Brain pericyte (primary cell): ENCODE results near the gene CUX1.
"Not testable (repeated sequence)": the region's sequence is repeated elsewhere in the genome, so short reads cannot be mapped to it uniquely, and the experiment has no call there.

Source experiments
- DNase-seq: peaks from one replicate; pipeline ENCODE4 v3.0.0-alpha.2; 2012; ENCODE audit warnings: low read depth, low spot score

The CUX1 gene

GRCh38 chr7:101976411-101976810 lies 159.0 kb downstream of the CUX1 start:
- no peak for DNase-seq

DNA sequence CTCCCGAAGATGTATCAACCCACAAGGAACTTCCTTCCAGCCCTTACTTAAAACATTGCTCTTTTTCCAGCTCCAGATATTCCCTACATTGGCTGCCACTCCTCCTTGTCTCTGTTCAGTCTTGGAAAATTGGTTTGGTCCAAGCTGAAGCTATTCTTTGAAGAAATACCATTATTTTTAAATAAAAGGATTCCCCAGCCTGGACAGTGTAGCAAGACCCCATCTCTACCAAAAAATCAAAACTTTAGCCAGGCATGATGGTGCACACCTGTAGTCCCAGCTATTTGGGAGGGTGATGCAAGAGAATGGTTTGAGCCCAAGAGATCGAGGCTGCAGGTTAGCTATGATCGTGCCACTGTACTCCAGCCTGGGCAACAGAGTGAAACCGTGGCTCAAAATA lies 159.8 kb downstream of the CUX1 start:
- no peak for DNase-seq

DNA sequence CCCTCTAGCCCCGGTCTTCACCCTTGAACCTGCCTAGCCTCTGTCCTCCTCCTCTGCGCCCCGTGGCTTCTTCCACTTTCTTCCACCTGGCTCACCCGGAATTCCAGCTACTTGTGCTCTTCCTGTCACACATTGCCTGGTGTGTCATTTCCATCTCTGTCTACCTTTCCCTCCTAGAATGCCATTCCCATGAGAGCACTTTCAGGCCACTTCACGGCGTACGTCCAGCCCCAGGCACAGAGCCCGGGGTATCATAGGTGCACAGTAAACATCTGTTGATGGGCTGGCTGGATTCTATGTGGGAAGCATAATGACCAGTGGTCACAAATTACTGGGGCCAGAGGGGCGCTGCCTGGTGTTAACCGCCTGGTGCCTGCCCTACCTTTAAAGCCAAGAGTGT lies 161.3 kb downstream of the CUX1 start:
- no peak for DNase-seq

DNA sequence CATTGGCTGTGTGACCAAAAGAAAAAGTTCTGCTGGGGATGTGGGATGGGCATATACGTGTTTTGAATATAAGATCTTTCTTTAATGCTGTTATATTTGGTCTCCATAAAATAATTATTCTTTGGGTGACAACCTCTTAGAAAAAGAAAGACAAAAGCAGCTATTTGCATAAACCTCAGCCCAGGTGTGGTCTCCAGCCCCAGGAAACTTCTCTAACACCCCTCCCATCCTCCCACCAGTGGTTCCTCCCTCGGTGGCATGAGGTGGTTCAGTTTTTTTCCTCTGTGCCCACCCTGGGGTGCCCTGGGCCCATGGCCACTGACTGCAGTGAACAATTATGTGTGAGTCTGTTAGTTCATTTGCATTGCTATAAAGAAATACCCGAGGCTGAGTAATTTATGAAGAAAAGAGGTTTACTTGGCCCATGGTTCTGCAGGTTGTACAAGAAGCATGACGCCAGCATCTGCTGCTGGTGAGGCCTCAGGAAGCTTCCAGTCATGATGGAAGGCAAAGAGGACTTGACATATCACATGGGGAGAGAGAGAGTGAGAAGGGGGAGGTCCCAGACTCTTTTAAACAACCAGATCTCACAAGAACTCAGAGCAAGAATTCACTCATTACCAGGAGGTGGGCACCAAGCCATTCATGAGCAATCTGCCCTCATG lies 165.9 kb downstream of the CUX1 start:
- no peak for DNase-seq

DNA sequence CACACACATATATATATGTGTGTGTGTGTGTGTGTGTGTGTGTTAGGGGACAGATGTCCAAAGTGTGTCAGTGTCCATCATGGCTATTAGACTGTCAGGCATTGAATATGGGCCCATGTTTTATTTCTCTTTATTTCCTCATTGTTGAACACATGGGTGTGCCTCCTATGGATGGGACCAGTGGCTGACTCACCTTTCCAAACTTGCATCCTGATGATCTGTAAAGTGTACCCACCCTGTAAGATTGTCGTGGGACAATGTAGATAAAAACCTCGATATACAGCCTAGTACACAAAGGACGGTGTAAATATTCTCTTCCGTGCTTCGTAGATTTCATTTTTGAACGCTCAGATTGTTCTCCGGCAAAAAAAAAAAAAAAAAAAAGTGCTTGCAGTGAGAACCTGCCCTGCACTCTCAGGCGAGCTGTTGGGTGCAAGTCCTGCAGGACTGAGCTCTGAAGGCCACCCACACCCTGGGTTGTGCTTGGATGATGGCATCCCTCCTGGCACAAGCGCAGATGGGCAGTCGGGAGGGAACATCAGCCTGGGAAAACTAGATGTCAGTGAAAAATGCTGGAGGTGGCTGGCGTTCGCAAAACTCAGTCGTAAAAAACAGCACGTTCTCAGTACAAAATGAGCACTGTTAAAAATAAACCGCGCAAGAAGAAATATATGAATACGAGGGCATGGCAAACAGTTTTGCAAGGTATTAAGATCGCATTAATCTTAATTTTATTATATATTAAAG lies 166.9 kb downstream of the CUX1 start:
- DNase-seq, result no peak

DNA sequence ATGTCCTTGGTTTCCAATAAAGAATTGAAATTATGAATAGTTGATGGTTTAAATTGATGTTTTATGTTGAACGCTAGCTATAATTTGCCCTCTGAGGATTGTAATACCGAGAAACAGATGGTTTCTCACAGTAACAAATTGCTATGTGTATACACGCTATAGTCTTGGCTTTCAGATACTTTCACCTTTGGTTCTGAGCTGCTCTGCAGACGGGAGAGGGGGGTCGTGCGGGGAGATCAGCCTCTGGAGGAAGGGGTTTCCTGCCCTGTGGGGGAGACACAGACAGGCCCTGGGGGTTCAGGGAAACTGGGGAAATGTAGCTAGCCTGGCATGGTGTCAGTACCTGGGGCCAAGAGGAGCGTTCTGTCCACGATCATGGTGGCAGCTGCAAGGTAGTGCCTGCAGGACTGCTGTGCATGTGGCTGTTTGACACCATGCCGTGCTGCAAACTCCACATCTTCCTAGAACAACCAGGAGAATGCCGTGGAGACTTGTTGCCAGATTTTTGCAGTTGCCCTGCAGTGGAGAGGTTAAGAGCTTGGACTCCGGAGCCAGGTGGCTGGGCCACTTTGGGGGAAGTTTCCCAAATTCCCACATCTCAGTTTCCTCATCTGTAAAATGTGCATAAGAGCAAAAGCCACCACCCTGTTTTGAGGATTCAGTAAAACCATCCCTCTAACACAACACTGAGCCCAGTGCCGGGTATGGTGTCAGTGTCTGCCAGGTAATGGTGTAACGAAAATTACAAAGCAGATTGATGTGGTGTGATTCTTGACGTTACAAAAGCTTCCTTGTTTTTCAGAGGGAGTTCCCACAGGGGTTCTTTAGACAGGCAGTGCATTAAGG lies 167.9 kb downstream of the CUX1 start:
- no peak for DNase-seq

- no peak for DNase-seq
These were observed 168.7 kb downstream of the CUX1 start for GRCh38 chr7:101985903-101986734.

GRCh38 chr7:101987494-101987893 lies 170.1 kb downstream of the CUX1 start:
- DNase-seq, result no peak

DNA sequence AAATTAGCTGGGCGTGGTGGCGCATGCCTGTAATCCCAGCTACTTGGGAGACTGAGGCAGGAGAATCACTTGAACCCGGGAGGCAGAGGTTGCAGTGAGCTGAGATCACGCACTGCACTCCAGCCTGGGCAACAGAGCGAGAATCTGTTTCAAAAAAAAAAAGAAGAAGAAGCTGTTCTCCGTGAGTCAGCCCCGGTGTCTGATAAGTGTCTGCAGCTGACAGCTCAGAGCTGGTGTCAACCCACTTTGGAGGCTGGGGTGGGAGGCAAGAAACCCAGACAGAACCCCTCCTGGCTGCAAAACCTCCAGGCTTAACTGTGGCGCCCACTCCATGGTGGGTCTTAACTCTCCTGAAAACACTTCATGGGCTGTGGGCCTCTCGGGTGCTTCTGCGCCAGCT lies 170.6 kb downstream of the CUX1 start:
- not testable (repeated sequence) for DNase-seq

DNA sequence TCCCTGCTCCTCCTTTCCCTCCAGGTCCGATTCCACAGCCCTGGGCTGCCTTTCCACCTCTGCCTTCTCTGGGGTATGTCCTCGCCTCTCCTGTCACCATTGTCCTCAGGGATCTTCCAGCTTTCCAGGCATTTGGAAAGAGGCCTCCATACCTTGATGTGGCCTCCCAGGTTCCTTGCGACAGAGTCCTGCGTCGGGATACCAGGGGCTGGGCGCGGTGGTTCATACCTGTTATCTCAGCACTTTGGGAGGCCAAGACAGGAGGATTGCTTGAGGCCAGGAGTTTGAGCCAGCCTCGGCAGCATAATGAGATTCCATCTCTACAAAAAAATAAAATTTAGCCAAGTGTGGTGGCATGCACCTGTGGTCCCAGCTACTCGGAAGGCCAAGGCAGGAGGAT lies 171.1 kb downstream of the CUX1 start:
- DNase-seq, result no peak

GRCh38 chr7:101989101-101989500 lies 171.7 kb downstream of the CUX1 start:
- no peak for DNase-seq

DNA sequence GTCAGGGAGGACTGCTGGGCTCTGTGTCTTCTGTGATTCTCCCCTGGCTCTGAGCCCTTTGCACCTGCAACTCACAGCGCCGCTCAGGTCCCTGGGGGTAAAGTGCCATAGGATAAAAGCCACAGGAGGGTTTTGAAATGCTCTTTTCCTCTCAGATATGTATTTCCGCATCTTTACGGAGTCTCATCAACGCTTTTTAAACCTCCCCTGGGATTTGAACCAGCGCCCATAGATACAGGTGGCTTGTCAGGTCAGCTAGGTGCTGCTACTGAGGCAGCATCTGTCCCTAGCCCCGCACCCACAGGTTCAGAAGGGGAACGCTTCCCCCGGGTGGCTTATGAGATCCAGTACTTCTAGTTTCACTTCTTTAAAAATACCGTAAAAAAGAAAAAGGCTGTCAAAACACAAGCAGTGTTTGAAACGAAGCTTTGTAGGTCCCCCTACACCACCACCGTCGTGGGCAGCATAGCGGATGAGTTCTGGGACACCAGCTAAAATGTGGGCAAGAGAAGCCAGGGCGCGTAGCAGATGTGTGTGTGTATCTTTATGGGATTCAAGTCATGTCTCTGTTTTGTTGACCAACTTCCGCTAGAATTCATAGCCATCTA lies 173.5 kb downstream of the CUX1 start:
- no peak for DNase-seq

DNA sequence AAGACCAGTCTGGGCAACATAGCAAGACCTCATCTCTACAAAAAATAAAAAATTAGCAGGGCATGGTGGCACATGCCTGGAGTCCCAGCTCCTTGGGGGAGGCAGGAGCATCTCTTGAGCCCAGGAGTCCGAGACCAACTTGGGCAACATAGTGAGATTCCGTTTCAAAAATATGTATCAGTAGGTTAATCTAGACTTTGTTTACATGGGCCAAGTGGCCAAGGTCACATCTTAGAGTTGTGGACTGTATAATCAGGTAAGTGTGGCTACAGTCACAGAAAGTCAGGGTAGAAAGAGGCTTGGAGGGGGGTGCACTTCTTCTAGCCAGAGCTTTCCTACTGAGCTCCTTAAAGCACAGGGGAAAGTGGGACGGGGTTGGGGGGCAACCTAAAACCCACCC lies 174.4 kb downstream of the CUX1 start:
- no peak for DNase-seq

- no peak for DNase-seq
These were observed 175.9 kb downstream of the CUX1 start for GRCh38 chr7:101993311-101993710.

GRCh38 chr7:101995121-101995520 lies 177.7 kb downstream of the CUX1 start:
- DNase-seq, result no peak

GRCh38 chr7:101996131-101996691 lies 178.8 kb downstream of the CUX1 start:
- DNase-seq, result no peak

DNA sequence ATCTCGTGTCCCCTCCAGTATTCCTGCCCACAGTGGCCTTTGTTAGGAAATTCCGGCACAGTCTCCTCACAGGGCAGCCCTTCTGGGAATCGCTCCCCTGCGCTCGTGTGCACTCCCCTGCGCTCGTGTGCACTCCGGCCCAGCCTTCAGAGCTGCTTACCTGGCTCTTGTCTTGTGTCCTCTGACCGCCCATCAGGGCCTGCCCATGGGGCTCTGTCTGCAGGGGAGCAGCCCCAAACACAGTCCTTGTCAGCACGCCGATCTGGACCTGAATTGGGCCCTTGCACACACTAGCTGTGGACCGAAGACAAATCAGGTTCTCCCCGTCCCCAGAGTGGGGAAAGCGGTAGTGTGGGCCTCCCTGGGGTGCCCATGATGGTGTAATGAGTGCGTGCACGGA lies 179.4 kb downstream of the CUX1 start:
- DNase-seq, result no peak

DNA sequence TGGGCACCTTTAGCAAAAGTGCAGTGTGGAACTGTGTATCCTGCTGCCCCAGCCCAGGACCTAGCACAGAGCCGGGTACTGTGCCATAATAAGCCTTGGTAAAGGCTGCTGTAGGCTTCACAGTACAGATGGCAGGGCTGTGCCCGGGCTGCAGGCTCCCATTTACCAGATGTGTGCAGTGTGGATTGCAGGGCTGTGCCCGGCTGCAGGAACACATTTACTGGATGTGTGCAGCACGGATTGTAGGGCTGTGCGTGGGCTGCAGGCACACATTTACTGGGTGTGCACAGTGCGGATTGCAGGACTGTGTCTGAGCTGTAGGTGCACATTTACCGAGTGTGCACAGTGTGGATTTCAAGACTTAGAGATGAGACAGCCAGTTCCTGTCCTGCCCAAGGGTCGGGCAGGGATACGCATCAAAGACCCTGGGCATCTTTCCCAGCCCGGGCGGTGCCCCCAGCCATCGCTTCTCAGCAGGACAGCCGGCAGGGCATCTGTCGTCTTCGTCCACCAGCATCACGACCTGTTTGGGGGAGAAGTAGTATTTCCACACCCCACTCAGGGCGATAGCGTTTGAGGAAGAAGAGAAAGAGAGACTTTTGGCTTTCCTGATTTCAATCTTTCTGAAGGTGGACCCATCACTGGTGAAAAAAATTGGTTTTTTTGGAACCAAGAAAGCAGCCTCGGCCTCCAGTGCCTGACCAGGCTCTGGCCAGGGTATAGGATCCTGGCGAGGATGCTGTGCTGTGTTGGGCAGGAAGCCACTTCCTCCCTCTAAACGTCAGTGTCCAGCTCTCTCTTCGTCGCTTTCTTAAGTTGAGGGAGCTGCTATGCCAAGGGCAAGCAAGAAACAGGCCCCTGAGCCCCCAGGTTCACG lies 180.8 kb downstream of the CUX1 start:
- DNase-seq, result no peak

GRCh38 chr7:101998906-101999240 lies 181.4 kb downstream of the CUX1 start:
- no peak for DNase-seq

DNA sequence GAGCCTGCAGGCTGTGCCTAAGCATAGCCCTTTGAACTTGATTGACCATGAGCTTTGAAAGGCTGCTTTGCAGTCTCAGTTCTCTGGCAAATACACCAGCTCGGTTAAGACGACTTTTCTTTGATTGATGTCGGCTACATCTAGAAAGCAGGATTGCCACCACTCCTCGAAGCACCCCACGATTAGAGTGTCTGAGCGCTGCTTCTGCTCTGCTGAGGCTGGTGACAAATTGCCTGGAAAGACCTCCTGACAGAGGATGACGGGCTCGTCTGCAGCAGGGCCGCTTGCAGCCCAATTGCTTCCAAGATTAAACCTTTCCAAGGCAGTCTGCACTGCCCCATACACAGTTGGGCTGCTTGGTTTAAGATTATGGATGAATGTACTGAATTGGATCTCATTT lies 182.0 kb downstream of the CUX1 start:
- no peak for DNase-seq
